IMR-90 (cell line): Measurements from ENCODE around the gene GNA14. TPM values are rescaled to one million over a fixed set of nuclear protein-coding genes. Genes with fewer than 3 reads are reported as not detected.

Experiments
- ATAC-seq: fragments of 200-7000 bp; cut with Tn5 transposase; 2 replicates; pipeline ENCODE4 v1.9.1; 2020; ENCODE audit warnings: low read depth, mild to moderate bottlenecking, moderate library complexity
- BruUV-seq: library from RNA; stranded (reverse); fragments of 400-500 nt; replicated peaks from 2 replicates; lab custom pipeline; 2021; lab: Mats Ljungman, UMichigan
- CTCF ChIA-PET: fragments of 300-600 bp; formaldehyde crosslinking; extraction: SDS; loops from one replicate; lab custom pipeline; 2021; ENCODE audit warnings: antibody characterized with exemption; lab: Yijun Ruan, JAX
- POLR2A ChIA-PET: fragments of 300-600 bp; sonication (Branson Sonifier 250); formaldehyde crosslinking; loops from one replicate; lab custom pipeline; 2022; ENCODE audit warnings: antibody characterized with exemption; ENCODE audit not compliant: unreplicated experiment; lab: Charles Lee
- DNase-seq: peaks from one replicate; pipeline ENCODE4 v3.0.0; 2013
- H2AFZ ChIP-seq: replicated peaks from 2 replicates; pipeline ENCODE3; 2013; ENCODE audit warnings: low read length, mild to moderate bottlenecking; ENCODE audit not compliant: poor library complexity
- H2AK5ac ChIP-seq: 2 replicates; pipeline ENCODE4 v1.6.1; 2013; ENCODE audit warnings: low read depth, low read length, inconsistent platforms
- H2AK9ac ChIP-seq: replicated peaks from 2 replicates; pipeline ENCODE3; 2013; ENCODE audit warnings: mild to moderate bottlenecking, low read depth, low read length, moderate library complexity; ENCODE audit not compliant: poor library complexity
- H2BK120ac ChIP-seq: 2 replicates; pipeline ENCODE4 v1.6.1; 2013; ENCODE audit warnings: low read depth, low read length, inconsistent platforms
- H2BK15ac ChIP-seq: 3 replicates; pipeline ENCODE4 v1.6.1; 2013; ENCODE audit warnings: low read depth, low read length, inconsistent platforms
- H2BK20ac ChIP-seq: 2 replicates; pipeline ENCODE4 v1.6.1; 2013; ENCODE audit warnings: low read depth, mild to moderate bottlenecking, inconsistent platforms, low read length, moderate library complexity
- H2BK5ac ChIP-seq: 2 replicates; pipeline ENCODE4 v1.6.1; 2013; ENCODE audit warnings: mild to moderate bottlenecking, low read depth, low read length, inconsistent platforms; ENCODE audit not compliant: poor library complexity, severe bottlenecking
- H3K14ac ChIP-seq: replicated peaks from 2 replicates; pipeline ENCODE4 v1.6.1; 2013; ENCODE audit warnings: low read depth, low read length, inconsistent platforms
- H3K18ac ChIP-seq: 2 replicates; pipeline ENCODE4 v1.6.1; 2013; ENCODE audit warnings: low read depth, low read length, control low read depth
- H3K23ac ChIP-seq: 2 replicates; pipeline ENCODE4 v1.6.1; 2013; ENCODE audit warnings: low read depth, low read length, inconsistent platforms
- H3K27ac ChIP-seq: 2 replicates; pipeline ENCODE4 v1.5.1; 2013; ENCODE audit warnings: mild to moderate bottlenecking, control low read depth, low read length; ENCODE audit not compliant: insufficient read depth
- H3K27me3 ChIP-seq: 2 replicates; pipeline ENCODE4 v1.6.1; 2013; ENCODE audit warnings: low read length; ENCODE audit not compliant: control insufficient read depth, insufficient read depth
- H3K36me3 ChIP-seq: 2 replicates; pipeline ENCODE4 v1.6.1; 2013; ENCODE audit warnings: low read length, mixed read lengths; ENCODE audit not compliant: control insufficient read depth, insufficient read depth
- H3K4ac ChIP-seq: 2 replicates; pipeline ENCODE4 v1.6.1; 2013; ENCODE audit warnings: low read depth, low read length, inconsistent platforms
- H3K4me1 ChIP-seq: 2 replicates; pipeline ENCODE4 v1.6.1; 2013; ENCODE audit warnings: low read length, mixed read lengths; ENCODE audit not compliant: control insufficient read depth, insufficient read depth
- H3K4me2 ChIP-seq: 2 replicates; pipeline ENCODE4 v1.6.1; 2013; ENCODE audit warnings: low read depth, mild to moderate bottlenecking, control low read depth, low read length, moderate library complexity
- H3K4me3 ChIP-seq: 2 replicates; pipeline ENCODE4 v1.5.1; 2013; ENCODE audit warnings: low read depth, mild to moderate bottlenecking, control low read depth, low read length, moderate library complexity; ENCODE audit not compliant: insufficient read depth
- H3K56ac ChIP-seq: 2 replicates; pipeline ENCODE4 v1.6.1; 2013; ENCODE audit warnings: low read length, inconsistent platforms; ENCODE audit not compliant: insufficient read depth; ENCODE audit errors: extremely low read depth
- H3K79me1 ChIP-seq, 2 experiments: 2 replicates each; pipeline ENCODE4 v1.6.1; 2013; ENCODE audit warnings: low read length in 2 of 2, inconsistent platforms in 1 of 2, low read depth in 1 of 2
- H3K9ac ChIP-seq: 2 replicates; pipeline ENCODE4 v1.6.1; 2013; ENCODE audit warnings: low read depth, low read length, control low read depth
- H3K9me1 ChIP-seq: 2 replicates; pipeline ENCODE4 v1.6.1; 2013; ENCODE audit warnings: low read length, inconsistent platforms; ENCODE audit not compliant: insufficient read depth
- H3K9me3 ChIP-seq: 2 replicates; pipeline ENCODE4 v1.6.1; 2013; ENCODE audit warnings: low read length; ENCODE audit not compliant: control insufficient read depth, insufficient read depth
- H4K20me1 ChIP-seq: 2 replicates; pipeline ENCODE4 v1.6.1; 2013; ENCODE audit warnings: low read length, inconsistent platforms; ENCODE audit not compliant: insufficient read depth
- H4K5ac ChIP-seq: 2 replicates; pipeline ENCODE4 v1.6.1; 2013; ENCODE audit warnings: mild to moderate bottlenecking, low read depth, low read length, control low read depth
- H4K8ac ChIP-seq, 2 experiments: 2 replicates each; pipeline ENCODE4 v1.6.1; 2013; ENCODE audit warnings: low read depth in 2 of 2, low read length in 2 of 2, control low read depth in 1 of 2, inconsistent platforms in 1 of 2
- H4K91ac ChIP-seq: 2 replicates; pipeline ENCODE4 v1.6.1; 2013; ENCODE audit warnings: low read depth, low read length, inconsistent platforms; ENCODE audit not compliant: insufficient read depth
- CTCF ChIP-seq: conservative IDR thresholded peaks from 2 replicates; pipeline ENCODE4 v1.5.1; 2012; ENCODE audit warnings: mild to moderate bottlenecking, low read depth, low read length, improper control_type of control experiment
- MXI1 ChIP-seq: IDR thresholded peaks from 2 replicates; pipeline ENCODE4 v1.6.1; 2012; ENCODE audit warnings: low read depth, mild to moderate bottlenecking, low read length, moderate library complexity, borderline replicate concordance
- WGBS, 2 experiments: methylation state at CpG; one replicate each; pipeline versions ENCODE4 v1.1.5 to v1.1.7; 2013; ENCODE audit warnings: missing lambda C conversion rate in 2 of 2; ENCODE audit not compliant: insufficient read length in 1 of 2; ENCODE audit errors: extremely low coverage in 2 of 2; 5-methylcytosine and 5-hydroxymethylcytosine counted together
- dilution Hi-C: fragments of 300-500 bp; cut with HindIII; formaldehyde crosslinking; loops from one replicate; pipeline ENCODE4 v1.14.3; 2018; ENCODE audit warnings: low sequenced_read_pairs; ENCODE audit not compliant: unreplicated experiment
- in situ Hi-C: fragments of 300-500 bp; cut with MboI; formaldehyde crosslinking; loops from 3 replicates; pipeline ENCODE4 v1.14.3; 2019; ENCODE audit warnings: low sequenced_read_pairs, inconsistent platforms, mixed read lengths
- intact Hi-C: fragments of 100-400 bp; cut with micrococcal nuclease; formaldehyde crosslinking; loops from 2 replicates; pipeline ENCODE4 v1.10.0; 2022
- polyA plus RNA-seq, 3 experiments: library from polyadenylated mRNA; depleted of rRNA; stranded (reverse); fragments of >200 nt; gene quantifications; 2 replicates each; pipeline ENCODE4 v1.2.3, GENCODE V29; 2012; ENCODE audit warnings: low replicate concordance in 1 of 3
- total RNA-seq: library from RNA; depleted of rRNA; stranded (reverse); fragments of >200 nt; gene quantifications from 2 replicates; pipeline ENCODE4 v1.2.3, GENCODE V29; 2012

GNA14 gene
- total and polyA plus RNA-seq, 2 of the 4 experiments (the other 2 are of a cell fraction) = under 0.01 to 0.03 TPM

- Histone ChIP-seq H3K36me3 (no peaks in the 10 kb centered on the region), H3K9me1 (no peaks in the 10 kb centered on the region), H3K14ac (no peak overlapping the region), H3K27ac (no peak overlapping the region), H3K79me1 (no peaks in the 10 kb centered on the region), H2BK120ac (no peak overlapping the region), H4K8ac (no peak overlapping the region), H3K9ac (no peak overlapping the region), H2AFZ (no peak overlapping the region), H4K91ac (no peak overlapping the region), H3K27me3 (no peaks in the 10 kb centered on the region), H2BK15ac (no peak overlapping the region), H3K9me3 (peaks cover 5% of the 10 kb centered on the region), H3K23ac (no peak overlapping the region), H4K20me1 (no peaks in the 10 kb centered on the region), H3K56ac (no peak overlapping the region), H3K4ac (no peak overlapping the region), H2AK9ac (no peak overlapping the region), H3K18ac (no peak overlapping the region), H3K4me1 (no peaks in the 10 kb centered on the region), H2BK20ac (no peak overlapping the region), H3K4me3 (no peak overlapping the region), H4K5ac (no peak overlapping the region), H2BK5ac (no peak overlapping the region), H3K4me2 (no peak overlapping the region), H2AK5ac (no peak overlapping the region)
- BruUV-seq = no TSS peak
- intact Hi-C loops (no loop called here), in situ Hi-C loops (no loop called here), dilution Hi-C loops (no loop called here)
- CTCF ChIA-PET = no interaction called here
- POLR2A ChIA-PET = no interaction called here
- DNase-seq (no peak), ATAC-seq (no peak)
- no peak for TF ChIP-seq MXI1
- no peak for TF ChIP-seq CTCF
- no CpG with 5 or more reads among the region's 5 CpGs for WGBS, 2 experiments
Measured at GRCh38 chr9:77547106-77547730, 100.9 kb downstream of the GNA14 start.
